ENCODE data around the gene TAF10.

TAF10 gene

GRCh38 chr11:6576471-6577373 lies 35.3 kb downstream of the TAF10 start:
- no peak for DNase-seq (ENCODE audit: low read depth)

- DNase-seq (ENCODE audit: low read depth): no peak
Measured at GRCh38 chr11:6574816-6575715, 37.0 kb downstream of the TAF10 start.

- no peak for DNase-seq (ENCODE audit: low read depth)
Measured at GRCh38 chr11:6572215-6572614, 39.8 kb downstream of the TAF10 start.

- no peak for DNase-seq (ENCODE audit: low read depth)
Measured at GRCh38 chr11:6571434-6572008, 40.5 kb downstream of the TAF10 start.

GRCh38 chr11:6570691-6571427 lies 41.2 kb downstream of the TAF10 start:
- no peak for DNase-seq (ENCODE audit: low read depth)

- no peak for DNase-seq (ENCODE audit: low read depth)
Measured at GRCh38 chr11:6569706-6570105, 42.3 kb downstream of the TAF10 start.

GRCh38 chr11:6568191-6568918 lies 43.7 kb downstream of the TAF10 start:
- DNase-seq (ENCODE audit: low read depth): peak; percentile 24

- no peak for DNase-seq (ENCODE audit: low read depth)
Measured at GRCh38 chr11:6567371-6567745, 44.7 kb downstream of the TAF10 start.

GRCh38 chr11:6566704-6567370 lies 45.2 kb downstream of the TAF10 start:
- DNase-seq (ENCODE audit: low read depth): no peak

GRCh38 chr11:6565988-6566703 lies 45.9 kb downstream of the TAF10 start:
- DNase-seq (ENCODE audit: low read depth): no peak

GRCh38 chr11:6565325-6565724 lies 46.7 kb downstream of the TAF10 start:
- DNase-seq (ENCODE audit: low read depth): no peak

GRCh38 chr11:6563667-6564066 lies 48.3 kb downstream of the TAF10 start:
- no peak for DNase-seq (ENCODE audit: low read depth)

GRCh38 chr11:6563121-6563619 lies 48.8 kb downstream of the TAF10 start:
- no peak for DNase-seq (ENCODE audit: low read depth)

GRCh38 chr11:6561288-6561687 lies 50.7 kb downstream of the TAF10 start:
- DNase-seq (ENCODE audit: low read depth): no peak
